K562 (cell line): ENCODE measurements around the gene MRPL11. TPM values are rescaled to one million over a fixed set of nuclear protein-coding genes. Genes with fewer than 3 reads are reported as not detected.
A peak's percentile ranks its signal among the peaks of the same experiment; 100 is the strongest.

Experiments used
- ARHGAP35 ChIP-seq: fragments of 450-650 bp; IDR thresholded peaks from 2 replicates; pipeline ENCODE4 v1.6.1; 2018; ENCODE audit not compliant: partially characterized antibody
- ARNT ChIP-seq, 2 experiments: fragments of 450-650 bp; IDR thresholded peaks; 2 replicates each; pipeline ENCODE4 v1.6.1; 2016; ENCODE audit warnings: mild to moderate bottlenecking in 1 of 2
- ETV5 ChIP-seq: sonication (generic); formaldehyde crosslinking; IDR thresholded peaks from 2 replicates; pipeline ENCODE4 v1.4.0; 2020; ENCODE audit warnings: low read depth, mild to moderate bottlenecking, missing genetic modification reagents
- IRF2 ChIP-seq: sonication (generic); formaldehyde crosslinking; IDR thresholded peaks from 2 replicates; pipeline ENCODE4 v1.8.1; 2022; ENCODE audit warnings: mild to moderate bottlenecking, missing genetic modification reagents
- NFYB ChIP-seq: IDR thresholded peaks from 2 replicates; pipeline ENCODE4 v1.6.1; 2011; ENCODE audit warnings: mild to moderate bottlenecking, moderate library complexity; ENCODE audit not compliant: insufficient read length; ENCODE audit errors: extremely low read depth
- PCBP2 ChIP-seq: fragments of 200-400 bp; formaldehyde crosslinking; IDR thresholded peaks from 2 replicates; pipeline ENCODE4 v1.6.1; 2018; ENCODE audit warnings: low read length, low read depth, mild to moderate bottlenecking, moderate library complexity; ENCODE audit not compliant: poor library complexity, severe bottlenecking
- PYGO2 ChIP-seq: fragments of 450-650 bp; IDR thresholded peaks from 2 replicates; pipeline ENCODE4 v1.6.1; 2016; ENCODE audit warnings: mild to moderate bottlenecking, missing genetic modification characterization, moderate library complexity, missing compliant biosample characterization
- STAG1 ChIP-seq: sonication (generic); formaldehyde crosslinking; IDR thresholded peaks from 2 replicates; pipeline ENCODE4 v1.5.0; 2020; ENCODE audit warnings: missing genetic modification reagents, borderline replicate concordance
- TAF9B ChIP-seq: fragments of 450-650 bp; IDR thresholded peaks from 2 replicates; pipeline ENCODE4 v1.6.1; 2018; ENCODE audit warnings: mild to moderate bottlenecking; ENCODE audit not compliant: partially characterized antibody
- TEAD2 ChIP-seq: fragments of 450-650 bp; IDR thresholded peaks from 2 replicates; pipeline ENCODE4 v1.6.1; 2016; ENCODE audit warnings: missing genetic modification characterization, control low read depth, missing compliant biosample characterization
- ZNF408 ChIP-seq: fragments of 250-450 bp; sonication (Bioruptor Pico); IDR thresholded peaks from 2 replicates; pipeline ENCODE4 v1.4.0; 2020; ENCODE audit warnings: low read depth, mild to moderate bottlenecking, moderate library complexity
- ZNF668 ChIP-seq: fragments of 250-450 bp; sonication (Bioruptor Pico); IDR thresholded peaks from 2 replicates; pipeline ENCODE4 v1.8.0; 2022; ENCODE audit warnings: mild to moderate bottlenecking, inconsistent platforms
- ZNF778 ChIP-seq: fragments of 450-650 bp; formaldehyde crosslinking; IDR thresholded peaks from 2 replicates; pipeline ENCODE4 v1.4.0; 2020; ENCODE audit warnings: mild to moderate bottlenecking, moderate library complexity
- polyA plus RNA-seq, 8 experiments: library from polyadenylated mRNA; depleted of rRNA in 4 of 8; stranded (reverse) in 5 of 8; unstranded in 3 of 8; fragments of >200 nt; fragmentation: Nextera tagmentation in 2 of 8; fragmentation: Illumina TruSeq in 1 of 8; extraction: Ambion mirVana in 2 of 8; extraction: Trizol in 1 of 8; gene quantifications; 2 replicates each; pipeline versions ENCODE4 v1.2.1 to v1.2.3, GENCODE V29; 2011 to 2014; ENCODE audit warnings: inconsistent platforms in 1 of 8, missing spikeins in 1 of 8
- total RNA-seq, 7 experiments: library from RNA; depleted of rRNA in 6 of 7; stranded (reverse); fragments of >200 nt in 6 of 7; fragmentation: Illumina TruSeq in 2 of 7; extraction: Trizol in 2 of 7; gene quantifications; 2 replicates each; pipeline versions ENCODE4 v1.2.1 to v1.2.3, GENCODE V29; 2011 to 2021; ENCODE audit warnings: low replicate concordance in 1 of 7
- TF ChIP-seq, protein P1 (sequence below): fragments of 450-650 bp; IDR thresholded peaks from 2 replicates; pipeline ENCODE4 v1.6.1; 2018; ENCODE audit not compliant: partially characterized antibody
- TF ChIP-seq, protein P2 (sequence below): fragments of 450-650 bp; formaldehyde crosslinking; IDR thresholded peaks from 2 replicates; pipeline ENCODE4 v1.4.0; 2020; ENCODE audit warnings: mild to moderate bottlenecking, mixed read lengths
- TF ChIP-seq, protein P3 (sequence below): fragments of 450-650 bp; IDR thresholded peaks from 2 replicates; pipeline ENCODE4 v1.6.1; 2016; ENCODE audit warnings: borderline replicate concordance

MRPL11 gene
- total and polyA plus RNA-seq, 9 of the 15 experiments (the other 6 are each of a cell fraction or from before 2014, with no cell fraction given), result 33.0 to 173 (median 91.9) TPM

DNA sequence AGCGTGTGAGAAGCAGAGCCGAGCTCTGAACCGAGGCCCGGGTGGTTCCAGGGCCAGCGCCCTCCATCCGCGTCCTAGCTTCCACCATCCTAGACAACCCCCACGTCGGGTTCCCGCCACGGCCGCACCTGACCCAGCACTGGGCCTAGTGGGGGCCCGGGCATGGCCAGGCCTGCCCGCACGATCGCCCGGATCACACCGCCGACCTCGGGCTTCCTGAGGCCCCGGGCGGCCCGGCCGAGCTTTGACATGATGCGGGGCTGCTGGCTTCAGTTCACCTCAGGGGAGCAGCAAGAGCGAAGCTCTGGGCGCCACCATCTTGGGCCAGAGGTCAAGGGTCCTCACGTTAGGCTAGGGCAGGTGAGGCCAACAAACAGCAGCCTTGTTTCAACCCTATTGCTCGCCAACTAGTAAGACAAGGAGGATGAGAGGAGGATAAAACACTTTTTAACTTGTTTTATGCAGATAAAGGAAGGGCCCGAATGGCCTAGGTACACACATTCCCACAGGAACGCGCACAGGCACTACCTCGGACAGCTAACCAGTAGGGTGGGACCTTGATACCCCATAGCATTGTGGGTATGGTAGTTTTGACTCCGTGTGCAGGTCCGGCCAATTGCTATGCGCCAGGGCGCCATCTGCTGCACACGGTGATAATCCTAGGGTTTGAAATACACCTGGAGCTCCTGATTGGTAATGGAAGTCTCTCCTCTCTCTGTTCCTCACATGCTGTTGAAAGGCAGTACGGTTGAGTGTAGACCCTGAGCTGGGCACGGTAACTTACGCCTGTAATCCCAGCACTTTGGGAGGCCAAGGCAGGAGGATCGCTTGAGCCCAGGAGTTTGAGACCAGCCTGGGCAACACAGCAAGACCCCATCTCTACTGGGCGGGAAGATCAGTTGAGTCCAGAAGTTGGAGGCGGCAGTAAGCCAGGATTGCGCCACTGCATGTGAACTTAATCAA is at the start of gene MRPL11 (continued):
- TF ChIP-seq, protein P1, sequence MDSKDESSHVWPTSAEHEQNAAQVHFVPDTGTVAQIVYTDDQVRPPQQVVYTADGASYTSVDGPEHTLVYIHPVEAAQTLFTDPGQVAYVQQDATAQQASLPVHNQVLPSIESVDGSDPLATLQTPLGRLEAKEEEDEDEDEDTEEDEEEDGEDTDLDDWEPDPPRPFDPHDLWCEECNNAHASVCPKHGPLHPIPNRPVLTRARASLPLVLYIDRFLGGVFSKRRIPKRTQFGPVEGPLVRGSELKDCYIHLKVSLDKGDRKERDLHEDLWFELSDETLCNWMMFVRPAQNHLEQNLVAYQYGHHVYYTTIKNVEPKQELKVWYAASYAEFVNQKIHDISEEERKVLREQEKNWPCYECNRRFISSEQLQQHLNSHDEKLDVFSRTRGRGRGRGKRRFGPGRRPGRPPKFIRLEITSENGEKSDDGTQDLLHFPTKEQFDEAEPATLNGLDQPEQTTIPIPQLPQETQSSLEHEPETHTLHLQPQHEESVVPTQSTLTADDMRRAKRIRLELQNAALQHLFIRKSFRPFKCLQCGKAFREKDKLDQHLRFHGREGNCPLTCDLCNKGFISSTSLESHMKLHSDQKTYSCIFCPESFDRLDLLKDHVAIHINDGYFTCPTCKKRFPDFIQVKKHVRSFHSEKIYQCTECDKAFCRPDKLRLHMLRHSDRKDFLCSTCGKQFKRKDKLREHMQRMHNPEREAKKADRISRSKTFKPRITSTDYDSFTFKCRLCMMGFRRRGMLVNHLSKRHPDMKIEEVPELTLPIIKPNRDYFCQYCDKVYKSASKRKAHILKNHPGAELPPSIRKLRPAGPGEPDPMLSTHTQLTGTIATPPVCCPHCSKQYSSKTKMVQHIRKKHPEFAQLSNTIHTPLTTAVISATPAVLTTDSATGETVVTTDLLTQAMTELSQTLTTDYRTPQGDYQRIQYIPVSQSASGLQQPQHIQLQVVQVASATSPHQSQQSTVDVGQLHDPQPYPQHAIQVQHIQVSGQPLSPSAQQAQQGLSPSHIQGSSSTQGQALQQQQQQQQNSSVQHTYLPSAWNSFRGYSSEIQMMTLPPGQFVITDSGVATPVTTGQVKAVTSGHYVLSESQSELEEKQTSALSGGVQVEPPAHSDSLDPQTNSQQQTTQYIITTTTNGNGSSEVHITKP, result peak; percentile 39
- TF ChIP-seq ETV5 (CRISPR knock-in tag) (0 out of 2 replicates have a peak, but pooled peaks have one; percentile 27), NFYB (peak; percentile 18), ZNF778 (CRISPR knock-in tag) (no peak), ARNT (IDR thresholded peaks at IDR 0.05) (no peak; a peak in 1 of 4 replicates), ZNF668 (CRISPR knock-in tag) (no peak), ZNF408 (CRISPR knock-in tag) (no peak), TAF9B (peak; percentile 85), STAG1 (no peak), ARHGAP35 (no peak), IRF2 (no peak), TEAD2 (tag) (peak; percentile 73; the same call in 1 of the 2 replicates), PCBP2 (no peak), PYGO2 (no peak)
- TF ChIP-seq, protein P2, sequence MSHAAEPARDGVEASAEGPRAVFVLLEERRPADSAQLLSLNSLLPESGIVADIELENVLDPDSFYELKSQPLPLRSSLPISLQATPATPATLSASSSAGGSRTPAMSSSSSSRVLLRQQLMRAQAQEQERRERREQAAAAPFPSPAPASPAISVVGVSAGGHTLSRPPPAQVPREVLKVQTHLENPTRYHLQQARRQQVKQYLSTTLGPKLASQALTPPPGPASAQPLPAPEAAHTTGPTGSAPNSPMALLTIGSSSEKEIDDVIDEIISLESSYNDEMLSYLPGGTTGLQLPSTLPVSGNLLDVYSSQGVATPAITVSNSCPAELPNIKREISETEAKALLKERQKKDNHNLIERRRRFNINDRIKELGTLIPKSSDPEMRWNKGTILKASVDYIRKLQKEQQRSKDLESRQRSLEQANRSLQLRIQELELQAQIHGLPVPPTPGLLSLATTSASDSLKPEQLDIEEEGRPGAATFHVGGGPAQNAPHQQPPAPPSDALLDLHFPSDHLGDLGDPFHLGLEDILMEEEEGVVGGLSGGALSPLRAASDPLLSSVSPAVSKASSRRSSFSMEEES (CRISPR knock-in tag), result no peak
- TF ChIP-seq, protein P3, sequence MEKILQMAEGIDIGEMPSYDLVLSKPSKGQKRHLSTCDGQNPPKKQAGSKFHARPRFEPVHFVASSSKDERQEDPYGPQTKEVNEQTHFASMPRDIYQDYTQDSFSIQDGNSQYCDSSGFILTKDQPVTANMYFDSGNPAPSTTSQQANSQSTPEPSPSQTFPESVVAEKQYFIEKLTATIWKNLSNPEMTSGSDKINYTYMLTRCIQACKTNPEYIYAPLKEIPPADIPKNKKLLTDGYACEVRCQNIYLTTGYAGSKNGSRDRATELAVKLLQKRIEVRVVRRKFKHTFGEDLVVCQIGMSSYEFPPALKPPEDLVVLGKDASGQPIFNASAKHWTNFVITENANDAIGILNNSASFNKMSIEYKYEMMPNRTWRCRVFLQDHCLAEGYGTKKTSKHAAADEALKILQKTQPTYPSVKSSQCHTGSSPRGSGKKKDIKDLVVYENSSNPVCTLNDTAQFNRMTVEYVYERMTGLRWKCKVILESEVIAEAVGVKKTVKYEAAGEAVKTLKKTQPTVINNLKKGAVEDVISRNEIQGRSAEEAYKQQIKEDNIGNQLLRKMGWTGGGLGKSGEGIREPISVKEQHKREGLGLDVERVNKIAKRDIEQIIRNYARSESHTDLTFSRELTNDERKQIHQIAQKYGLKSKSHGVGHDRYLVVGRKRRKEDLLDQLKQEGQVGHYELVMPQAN, result peak; percentile 82; the same call in 1 of the 2 replicates
